Measurements from ENCODE around the gene CASP10.
"Not testable (repeated sequence)": the region's sequence is repeated elsewhere in the genome, so short reads cannot be mapped to it uniquely, and the experiment has no call there.

CASP10 gene

DNA sequence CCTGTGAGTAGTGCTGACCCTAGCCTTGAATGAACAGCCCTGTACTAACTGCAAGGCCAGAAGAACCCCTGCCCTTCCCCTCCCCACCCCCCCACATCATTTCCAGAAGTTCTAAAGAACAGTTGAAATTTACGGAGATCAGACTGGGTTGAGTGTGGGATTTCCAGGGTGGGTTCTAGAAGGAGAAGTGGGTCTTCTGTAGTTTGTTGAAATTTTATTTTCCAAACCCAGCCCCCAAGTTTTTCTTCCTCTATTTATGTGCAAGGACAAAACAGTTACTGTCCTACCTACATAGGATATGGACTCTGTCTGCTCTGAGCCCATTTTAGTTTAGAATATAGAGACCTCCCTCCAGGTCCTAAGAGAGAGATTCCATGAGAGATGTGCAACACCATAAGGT, 26.3 kb upstream of the CASP10 start:
- DNase-seq: no peak

DNA sequence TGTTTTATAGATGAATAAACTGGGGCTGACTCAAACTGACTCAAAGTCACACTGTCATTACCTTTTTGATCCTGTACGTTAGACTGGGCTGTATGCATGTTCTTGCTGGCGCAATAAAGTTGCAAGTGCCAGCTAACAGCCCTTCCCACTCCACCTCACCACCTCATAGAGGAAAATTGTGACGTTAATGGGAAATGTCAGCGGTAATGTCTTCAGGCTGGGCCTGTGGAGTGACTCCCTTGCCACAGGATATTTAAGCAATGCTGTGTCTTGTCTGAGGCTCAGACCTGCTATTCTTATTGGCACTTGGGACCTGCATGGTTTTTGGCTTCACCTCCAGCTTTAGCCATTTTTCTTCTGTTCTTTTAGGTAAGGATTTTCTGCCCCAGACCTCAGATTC, 25.2 kb upstream of the CASP10 start:
- no peak for DNase-seq

DNA sequence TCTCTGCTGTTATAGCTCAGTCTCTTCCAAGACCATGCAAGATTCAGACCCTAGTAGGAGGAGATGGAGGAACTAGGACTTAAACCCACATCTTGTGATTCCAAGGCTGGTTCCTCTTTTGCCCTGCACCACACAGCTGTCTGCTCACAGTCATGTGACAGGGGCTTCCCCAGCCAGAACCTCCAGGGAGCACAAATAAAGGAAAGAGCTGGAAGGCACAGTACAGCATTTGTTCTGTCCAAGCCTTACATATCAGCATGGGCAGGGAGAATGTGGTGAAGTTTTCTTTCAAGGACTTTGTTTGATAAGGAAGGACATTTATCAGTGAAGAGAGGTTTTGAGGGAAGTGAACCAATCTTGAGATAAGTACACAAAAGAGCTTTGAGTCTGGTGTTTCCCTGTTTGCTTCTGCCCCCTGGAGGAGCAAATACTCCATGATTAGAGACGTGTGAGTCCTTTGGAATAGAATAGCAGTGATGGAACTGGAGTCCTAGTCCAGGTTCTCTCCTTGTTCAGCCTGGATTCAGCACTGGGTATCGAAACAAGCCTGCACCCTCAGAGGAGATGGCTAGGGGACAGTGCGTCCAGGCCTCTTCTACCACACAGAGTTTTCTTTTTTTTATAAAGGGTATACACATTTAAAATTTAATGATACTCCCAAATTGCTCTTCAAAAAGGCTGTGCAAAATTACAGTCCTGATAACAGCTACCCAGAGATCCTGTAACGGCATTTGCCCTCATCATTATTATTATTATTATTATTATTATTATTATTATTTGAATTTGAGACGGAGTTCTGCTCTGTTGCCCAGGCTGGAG, 24.6 kb upstream of the CASP10 start:
- DNase-seq: peak; percentile 31

DNA sequence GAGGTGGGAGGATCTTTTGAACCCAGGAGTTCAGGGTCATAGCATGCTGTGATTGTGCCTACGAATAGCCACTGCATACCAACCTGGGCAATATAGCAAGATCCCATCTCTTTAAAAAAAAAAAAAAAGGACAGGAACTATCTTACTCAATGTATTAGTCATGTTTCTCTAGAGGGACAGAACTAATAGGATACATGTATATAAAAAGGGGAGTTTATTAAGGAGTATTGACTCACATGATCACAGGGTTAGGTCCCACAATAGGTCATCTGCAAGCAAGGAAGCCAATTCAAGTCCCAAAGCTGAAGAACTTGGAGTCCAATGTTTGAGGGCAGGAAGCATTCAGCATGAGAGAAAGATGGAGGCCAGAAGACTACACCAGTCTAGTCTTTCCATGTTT, 18.8 kb upstream of the CASP10 start:
- DNase-seq: no peak

DNA sequence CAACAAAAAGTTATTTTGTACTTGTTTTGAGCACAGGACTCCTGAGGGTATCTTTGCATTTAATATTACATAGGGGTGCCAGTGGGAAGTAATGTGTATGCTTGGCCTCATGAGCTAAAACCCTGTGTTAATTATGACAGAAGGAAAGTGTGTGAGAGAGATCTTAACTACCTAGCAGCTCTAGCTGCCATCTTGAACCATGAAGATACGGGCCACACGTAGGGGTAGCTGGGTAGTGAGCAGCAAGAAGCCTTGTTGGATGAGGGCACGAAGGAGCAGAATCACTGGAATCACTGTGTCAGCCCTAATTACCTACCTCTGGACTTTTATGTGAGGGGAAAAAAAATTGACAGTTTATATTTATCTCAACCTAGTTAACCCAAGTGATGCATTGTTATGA, 15.4 kb upstream of the CASP10 start:
- no peak for DNase-seq

DNA sequence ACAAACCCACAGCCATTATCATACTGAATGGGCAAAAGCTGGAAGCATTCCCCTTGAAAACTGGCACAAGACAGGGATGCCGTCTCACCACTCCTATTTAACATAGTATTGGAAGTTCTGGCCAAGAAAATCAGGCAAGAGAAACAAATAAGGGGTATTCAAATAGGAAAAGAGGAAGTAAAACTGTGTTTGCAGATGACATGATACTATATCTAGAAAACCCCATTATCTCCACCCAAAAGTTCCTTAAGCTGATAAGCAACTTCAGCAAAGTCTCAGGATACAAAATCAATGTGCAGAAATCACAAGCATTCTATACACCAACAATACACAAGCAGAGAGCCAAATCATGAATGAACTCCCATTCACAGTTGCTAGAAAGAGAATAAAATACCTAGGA, 14.4 kb upstream of the CASP10 start:
- not testable (repeated sequence) for DNase-seq

DNA sequence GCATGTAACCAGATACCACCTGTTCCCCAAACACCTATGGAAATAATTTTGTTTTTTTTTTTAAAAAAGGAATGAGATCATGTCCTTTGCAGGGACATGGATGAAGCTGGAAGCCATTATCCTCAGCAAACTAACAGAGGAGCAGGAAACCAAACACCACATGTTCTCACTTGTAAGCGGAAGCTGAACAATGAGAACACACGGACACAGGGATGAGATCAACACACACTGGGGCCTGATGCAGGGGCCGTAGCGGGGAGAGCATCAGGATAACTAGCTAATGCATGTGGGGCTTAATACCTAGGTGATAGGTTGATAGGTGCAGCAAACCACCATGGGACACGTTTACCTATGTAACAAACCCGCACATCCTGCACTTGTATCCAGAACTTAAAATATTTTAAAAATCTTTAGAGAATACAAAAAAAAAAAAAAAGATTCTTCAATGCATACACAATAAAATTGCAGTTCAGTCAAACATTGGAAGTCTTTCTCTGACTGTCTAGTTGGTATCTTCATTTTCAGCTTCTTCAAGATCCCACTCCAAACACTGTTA, 11.6 kb upstream of the CASP10 start:
- DNase-seq: no peak

DNA sequence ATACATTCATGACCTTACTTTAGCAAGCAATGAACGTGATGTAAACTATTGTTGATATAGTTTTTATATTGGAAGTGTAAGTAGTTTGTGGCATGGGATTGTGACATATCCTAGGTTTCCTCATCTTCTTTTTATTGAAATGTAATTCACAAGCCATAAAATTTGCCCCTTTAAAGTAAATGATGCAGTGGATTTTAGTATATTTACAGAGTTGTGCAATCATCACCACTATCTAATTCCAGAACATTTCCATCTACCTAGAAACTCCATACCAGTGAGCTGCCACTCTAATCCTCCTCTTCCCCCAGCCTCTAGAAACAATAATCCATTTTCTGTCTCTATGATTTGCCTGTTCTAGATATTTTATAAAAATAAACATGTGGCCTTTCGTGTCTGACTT, 10.7 kb upstream of the CASP10 start:
- no peak for DNase-seq

DNA sequence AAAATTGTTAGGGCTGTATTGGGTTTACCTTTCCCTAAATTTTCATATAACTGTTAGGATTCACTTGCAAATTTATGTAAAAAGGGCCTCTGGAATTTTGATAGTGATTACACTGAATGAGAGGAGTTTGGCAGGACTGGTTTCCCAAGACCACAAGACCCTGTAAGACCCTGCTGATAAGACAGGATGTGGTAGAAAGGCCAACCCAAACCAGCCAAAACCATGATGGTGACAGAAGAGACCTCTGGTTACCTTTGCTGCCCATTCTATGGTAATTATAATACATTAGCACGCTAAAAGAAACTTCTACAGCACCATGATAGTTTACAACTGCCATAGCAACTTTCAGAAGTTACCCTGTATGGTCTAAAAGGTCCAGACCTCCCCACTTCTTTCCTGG, 8.3 kb upstream of the CASP10 start:
- DNase-seq: no peak

DNA sequence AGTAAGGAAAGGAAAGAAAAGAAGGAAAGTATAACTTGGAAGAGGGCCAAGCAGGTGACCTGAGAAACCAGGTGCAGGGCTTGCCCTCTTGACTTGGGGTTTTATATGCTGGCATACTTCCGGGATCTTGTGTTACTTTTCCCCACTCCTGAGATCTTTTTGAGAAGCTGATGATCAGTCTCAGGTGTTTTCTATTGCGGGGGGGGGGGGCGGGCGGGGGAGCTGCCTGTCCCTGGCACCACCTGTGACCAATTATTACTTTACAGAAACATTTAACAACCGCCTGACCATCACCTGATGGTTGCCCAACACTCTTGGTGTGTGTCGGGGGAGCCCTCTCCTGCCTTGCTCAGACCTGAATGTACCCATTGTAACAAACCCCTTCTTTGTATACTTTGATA, 6.9 kb upstream of the CASP10 start:
- no peak for DNase-seq

DNA sequence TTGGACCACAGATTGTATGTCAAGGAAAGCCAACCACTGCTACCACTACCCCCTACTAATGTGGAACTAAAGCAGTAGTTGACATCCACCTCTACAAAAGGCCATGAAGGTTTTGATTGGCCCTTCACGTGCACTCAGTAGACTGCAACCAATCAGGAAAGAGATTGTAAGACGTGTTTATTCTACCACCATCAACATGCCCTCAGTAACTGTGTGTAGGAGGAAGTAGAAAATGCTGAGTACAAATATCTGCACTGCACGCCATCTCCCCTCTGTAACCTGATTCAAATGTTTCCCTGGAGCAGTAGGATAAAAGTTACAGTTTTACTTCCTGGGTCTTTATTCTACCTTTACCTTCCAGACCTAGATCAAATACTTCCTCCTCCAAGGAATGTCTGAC, 2.9 kb upstream of the CASP10 start:
- DNase-seq: no peak

DNA sequence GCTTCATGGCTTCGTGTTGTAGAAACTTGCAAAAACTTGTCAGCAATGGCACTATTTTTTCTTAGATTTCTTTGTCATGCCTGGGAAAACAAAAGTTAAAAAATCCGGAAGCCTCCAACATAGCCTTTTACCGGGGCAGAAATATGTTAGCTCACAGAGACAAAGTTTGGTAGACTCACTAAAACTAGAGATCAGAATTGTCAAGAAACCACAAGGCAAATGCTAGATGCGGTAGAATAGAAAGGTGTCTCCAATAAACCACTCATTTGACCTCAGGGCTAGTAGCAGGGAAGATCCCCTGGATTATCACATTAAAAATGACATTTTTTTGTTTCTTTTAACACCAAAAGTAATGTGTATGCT, 405 bp downstream of the CASP10 start:
- DNase-seq: no peak

DNA sequence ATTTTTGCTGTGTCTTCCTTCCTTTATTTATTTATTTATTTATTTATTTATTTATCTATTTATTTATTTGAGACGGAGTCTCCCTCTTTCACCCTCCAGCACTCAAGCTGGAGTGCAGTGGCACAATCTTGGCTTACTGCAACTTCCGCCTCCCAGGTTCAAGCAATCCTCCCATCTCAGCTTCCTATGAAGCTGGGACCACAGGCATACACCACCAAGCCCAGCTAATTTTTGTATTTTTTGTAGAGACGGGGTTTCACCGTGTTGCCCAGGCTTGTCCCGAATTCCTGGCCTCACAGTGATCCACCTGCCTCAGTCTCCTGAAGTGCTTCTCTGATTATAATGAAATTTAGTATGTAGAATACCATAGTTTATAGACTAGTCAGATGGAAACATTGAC, 894 bp downstream of the CASP10 start:
- DNase-seq: not testable (repeated sequence)

DNA sequence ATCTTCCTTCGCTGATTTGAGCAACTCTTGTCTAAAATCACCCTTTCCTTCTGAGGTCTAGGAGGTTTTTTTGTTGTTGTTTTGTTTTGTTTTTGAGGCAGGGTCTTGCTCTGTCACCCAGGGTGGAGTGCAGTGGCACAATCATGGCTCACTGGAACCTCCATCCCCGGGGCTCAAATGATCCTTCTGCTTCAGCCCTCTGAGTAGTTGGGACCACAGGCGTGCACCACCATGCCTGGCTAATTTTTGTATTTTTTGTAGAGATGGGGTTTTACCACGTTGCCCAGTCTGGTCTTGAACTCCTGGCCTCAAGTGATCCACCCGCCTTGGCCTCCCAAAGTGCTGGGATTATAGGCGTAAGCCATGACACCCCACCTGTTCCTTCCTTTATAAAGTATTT, 1.3 kb downstream of the CASP10 start:
- not testable (repeated sequence) for DNase-seq

DNA sequence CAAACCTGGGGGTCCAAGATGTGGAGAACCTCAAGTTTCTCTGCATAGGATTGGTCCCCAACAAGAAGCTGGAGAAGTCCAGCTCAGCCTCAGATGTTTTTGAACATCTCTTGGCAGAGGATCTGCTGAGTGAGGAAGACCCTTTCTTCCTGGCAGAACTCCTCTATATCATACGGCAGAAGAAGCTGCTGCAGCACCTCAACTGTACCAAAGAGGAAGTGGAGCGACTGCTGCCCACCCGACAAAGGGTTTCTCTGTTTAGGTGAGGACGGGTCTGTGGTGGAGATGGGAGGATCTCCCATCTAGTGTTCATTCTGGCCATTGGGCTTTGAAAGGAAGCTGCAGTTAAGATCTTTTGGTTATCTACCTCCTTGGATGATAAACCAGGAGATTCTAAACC, 2.9 kb downstream of the CASP10 start:
- DNase-seq: no peak

DNA sequence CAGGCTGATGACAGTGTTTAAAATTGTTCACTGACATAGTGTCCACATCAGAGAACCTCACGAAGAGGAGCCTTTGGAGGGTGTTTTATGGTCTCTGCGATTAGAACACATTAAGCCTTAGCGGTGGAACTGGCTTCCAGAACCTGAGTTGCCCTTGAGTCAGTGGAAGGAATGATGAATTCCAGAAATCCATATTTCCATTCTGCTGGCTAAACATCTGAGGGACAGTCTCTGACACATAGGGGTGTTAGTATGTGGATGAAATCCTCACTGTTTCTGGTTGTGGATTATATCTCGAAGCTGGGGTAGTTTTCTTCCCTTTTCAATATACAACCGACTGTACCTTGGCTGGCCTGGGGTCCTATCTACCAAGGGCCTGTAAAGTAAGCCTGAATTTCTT, 4.0 kb downstream of the CASP10 start:
- DNase-seq: no peak

DNA sequence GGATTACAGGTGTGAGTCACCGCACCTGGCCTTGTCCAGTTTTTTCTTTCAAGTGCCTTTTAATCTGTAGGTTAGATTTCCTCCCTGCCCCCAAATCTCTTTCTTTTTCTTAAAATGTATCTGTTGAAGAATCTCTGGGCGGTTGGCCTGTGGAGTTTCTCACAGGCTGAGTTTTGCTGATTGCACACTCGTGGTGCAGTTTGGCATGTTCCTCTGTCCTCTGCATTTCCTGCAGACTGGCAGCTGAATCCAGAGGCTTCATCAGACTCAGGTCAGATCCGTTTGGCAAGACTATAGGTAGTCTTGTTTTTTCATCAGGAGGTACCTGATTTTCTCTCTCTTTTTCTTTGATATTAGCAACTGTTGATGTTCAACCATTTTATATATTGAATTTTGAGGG, 5.5 kb downstream of the CASP10 start:
- no peak for DNase-seq

DNA sequence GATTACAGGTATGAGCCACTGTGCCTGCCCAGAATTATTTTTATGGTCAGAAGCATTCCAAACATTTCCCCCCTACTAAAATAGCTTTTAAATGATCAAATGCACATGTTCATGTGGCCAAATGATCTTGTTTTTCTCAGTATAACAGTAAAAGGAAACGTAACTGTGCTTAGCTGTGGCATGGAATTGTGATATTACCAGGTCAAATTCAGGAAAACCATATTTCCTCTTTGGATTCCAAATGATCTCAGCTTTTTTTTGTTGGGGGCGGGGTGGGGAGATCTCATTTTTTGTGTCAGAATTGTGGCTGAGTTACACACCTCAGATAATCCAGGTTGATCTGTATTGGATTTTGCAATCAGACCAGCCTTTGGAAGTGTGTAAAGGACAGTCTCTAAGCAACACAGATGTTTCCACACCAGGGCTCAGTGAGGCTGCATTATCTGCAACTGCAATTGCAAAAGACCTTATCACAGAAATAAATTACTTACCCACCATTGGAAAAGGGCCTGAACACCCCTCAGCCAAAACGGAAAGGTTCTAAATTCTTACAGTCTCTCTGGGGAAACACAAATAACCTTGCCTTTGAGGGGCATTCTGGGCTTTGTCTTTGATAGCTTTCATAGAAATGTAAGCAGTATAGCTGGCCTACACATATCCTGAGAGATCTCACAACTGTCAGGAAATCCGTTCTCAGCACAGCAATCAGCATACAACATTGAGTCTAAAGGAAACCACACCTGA, 8.4 kb downstream of the CASP10 start:
- DNase-seq: no peak

DNA sequence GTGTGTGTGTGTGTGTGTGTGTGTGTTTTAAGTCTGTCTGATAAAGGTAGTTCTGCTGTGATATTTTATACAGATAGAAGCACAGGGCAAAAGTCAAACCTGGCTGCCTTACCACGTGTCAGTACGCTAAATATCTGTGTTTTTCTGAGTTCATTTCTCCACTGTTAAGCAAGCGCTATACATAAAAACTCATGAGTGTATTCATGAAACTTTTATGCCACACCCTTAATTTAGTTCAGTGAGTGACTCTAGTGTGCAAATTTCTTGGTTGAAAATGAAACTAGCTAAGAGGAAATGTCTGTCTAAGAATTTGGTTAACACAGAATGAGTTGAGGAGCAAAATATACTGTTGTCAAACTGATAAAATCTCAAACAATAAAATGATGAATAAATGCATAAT, 11.2 kb downstream of the CASP10 start:
- DNase-seq: no peak

DNA sequence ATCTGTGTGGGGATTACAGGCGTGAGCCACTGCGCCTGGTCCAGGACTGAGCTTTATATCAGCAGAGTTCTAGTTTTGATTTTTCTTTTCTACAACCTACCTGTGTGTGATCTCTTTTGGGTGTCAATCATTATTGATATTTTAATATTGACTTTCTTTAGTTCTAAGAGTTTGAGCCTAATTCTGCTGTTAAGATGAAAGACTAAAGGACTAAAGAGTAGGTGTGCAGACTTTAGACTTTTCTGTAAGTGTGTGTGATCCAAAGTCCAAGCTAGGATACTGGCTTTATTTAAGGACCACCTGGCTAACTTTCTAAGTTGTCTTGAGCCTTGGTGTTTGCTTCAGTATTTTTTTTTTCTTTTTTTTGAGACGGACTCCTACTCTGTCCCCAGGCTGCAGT, 12.4 kb downstream of the CASP10 start:
- DNase-seq: no peak

DNA sequence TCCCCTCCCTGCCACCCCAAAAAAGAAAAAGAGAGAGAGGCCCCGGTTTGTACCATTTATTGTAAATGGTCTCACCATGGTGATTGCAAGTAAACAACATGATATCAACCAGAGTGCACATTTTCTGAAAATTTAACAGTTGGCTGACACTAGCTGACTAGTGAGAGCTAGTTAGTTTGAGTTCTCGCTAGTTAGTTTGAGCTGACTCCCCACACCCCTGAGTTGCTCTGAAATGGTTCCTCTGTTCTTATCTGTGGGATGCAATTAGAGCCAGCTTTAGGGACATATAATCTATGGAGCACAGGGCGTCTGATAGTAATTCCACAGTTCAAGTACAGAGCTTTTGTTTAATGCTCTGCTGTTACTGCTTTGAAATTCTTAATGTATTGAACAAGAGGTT, 13.1 kb downstream of the CASP10 start:
- DNase-seq: no peak

DNA sequence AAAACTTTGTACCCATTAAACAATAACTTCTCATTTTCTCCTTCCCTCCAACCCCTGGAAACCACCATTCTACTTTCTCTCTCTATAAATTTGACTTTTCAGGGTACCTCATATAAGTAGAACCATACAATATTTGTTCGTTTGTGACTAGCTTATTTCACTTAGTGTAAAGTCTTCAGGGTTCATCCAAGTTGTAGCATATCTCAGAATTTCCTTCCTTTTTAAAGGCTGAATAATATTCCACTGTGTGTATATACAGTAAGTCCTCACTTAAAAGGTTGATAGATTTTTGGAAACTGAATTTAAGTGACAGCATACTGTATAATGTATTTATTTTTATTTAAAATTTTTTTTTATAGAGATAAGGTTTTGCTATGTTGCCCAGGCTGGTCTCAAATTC, 13.9 kb downstream of the CASP10 start:
- no peak for DNase-seq

DNA sequence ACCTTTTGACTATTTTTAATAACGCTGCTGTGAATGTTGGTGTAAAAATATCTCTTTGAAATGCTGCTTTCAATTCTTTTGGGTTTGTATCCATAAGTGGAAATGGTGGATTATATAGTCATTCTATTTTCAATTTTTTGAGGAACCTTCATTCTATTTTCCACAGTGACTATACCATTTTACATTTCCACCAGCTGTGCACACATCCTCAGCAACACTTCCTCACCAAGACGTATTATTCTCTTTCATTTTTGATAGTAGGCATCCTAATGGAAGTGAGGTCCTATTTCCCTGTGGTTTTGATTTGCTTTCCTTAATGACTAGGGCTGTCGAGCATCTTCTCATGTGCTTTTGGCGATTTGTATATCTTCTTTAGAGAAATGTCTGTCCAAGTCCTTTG, 14.8 kb downstream of the CASP10 start:
- no peak for DNase-seq

DNA sequence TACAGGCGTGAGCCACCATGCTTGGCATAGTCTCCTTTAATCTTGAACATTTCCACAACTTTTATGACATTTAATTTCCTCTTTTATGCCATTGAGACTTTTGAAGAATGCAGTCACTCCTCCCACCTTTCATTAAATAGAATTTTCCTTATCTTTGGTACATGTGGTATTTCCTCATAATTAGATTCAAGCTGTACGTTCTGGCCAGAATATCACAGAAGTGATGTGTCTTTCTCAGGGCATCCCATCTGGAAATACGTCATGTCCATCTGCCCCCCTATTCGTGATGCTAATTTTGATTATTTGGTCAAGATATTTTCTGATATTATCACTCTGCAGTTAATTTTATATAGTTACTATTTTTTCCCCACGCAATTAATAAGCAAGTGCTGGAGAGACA, 16.9 kb downstream of the CASP10 start:
- DNase-seq: no peak

DNA sequence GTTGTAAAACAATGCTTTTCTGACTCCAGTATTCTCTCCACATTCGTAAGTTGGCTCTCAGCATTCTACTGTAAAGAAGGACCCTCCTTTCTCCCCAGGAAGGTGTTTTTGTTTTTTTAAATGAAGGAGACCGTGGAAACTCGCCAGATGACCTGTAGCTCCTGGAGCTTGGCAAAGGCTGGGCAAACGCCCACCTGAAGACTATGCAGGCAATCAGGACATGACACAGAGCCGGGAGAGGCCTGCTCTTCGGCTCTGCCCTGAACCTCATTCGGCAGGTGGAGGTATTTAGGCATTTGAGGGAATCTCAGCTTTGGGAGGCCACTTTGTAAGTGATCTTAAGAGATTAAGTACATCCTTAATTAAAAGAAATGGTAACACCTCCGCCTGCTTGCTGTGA, 17.4 kb downstream of the CASP10 start:
- no peak for DNase-seq
